ES-I3 (cell line): Measurements from ENCODE around the gene DEFB123.
A peak's percentile ranks its signal among the peaks of the same experiment; 100 is the strongest.
"Not testable (repeated sequence)": the region's sequence is repeated elsewhere in the genome, so short reads cannot be mapped to it uniquely, and the experiment has no call there.

Source experiments
- H3K36me3 ChIP-seq: 2 replicates; pipeline ENCODE4 v1.6.1; 2013; ENCODE audit warnings: mild to moderate bottlenecking, low read length, control low read depth, moderate library complexity; ENCODE audit not compliant: insufficient read depth
- H3K4me1 ChIP-seq: 2 replicates; pipeline ENCODE4 v1.6.1; 2013; ENCODE audit warnings: mild to moderate bottlenecking, control low read depth, low read length; ENCODE audit not compliant: insufficient read depth
- H3K9ac ChIP-seq: 2 replicates; pipeline ENCODE4 v1.6.1; 2013; ENCODE audit warnings: low read depth, mild to moderate bottlenecking, low read length, moderate library complexity
- H3K9me3 ChIP-seq: 2 replicates; pipeline ENCODE4 v1.6.1; 2013; ENCODE audit warnings: mild to moderate bottlenecking, low read length, moderate library complexity; ENCODE audit not compliant: control insufficient read depth, insufficient read depth

The DEFB123 gene

GRCh38 chr20:31440012-31440659 is at the start of gene DEFB123:
DEFB123 (plus strand) TSS chr20:31440632; CDS start chr20:31440699, 67 bp downstream.
- no peaks in the 10 kb centered on the region for H3K9me3 ChIP-seq
- no peaks in the 10 kb centered on the region for H3K36me3 ChIP-seq
- peaks cover 4% of the 10 kb centered on the region for H3K4me1 ChIP-seq
- H3K9ac ChIP-seq = peak within 1 kb of the TSS; percentile 26; the same call in 1 of the 2 replicates

- Histone ChIP-seq H3K9me3 (no peaks in the 10 kb centered on the region), H3K36me3 (no peaks in the 10 kb centered on the region), H3K4me1 (no peaks in the 10 kb centered on the region), H3K9ac (no peak overlapping the region)
Observed at GRCh38 chr20:31392836-31393235, 47.6 kb upstream of the DEFB123 start.

DNA sequence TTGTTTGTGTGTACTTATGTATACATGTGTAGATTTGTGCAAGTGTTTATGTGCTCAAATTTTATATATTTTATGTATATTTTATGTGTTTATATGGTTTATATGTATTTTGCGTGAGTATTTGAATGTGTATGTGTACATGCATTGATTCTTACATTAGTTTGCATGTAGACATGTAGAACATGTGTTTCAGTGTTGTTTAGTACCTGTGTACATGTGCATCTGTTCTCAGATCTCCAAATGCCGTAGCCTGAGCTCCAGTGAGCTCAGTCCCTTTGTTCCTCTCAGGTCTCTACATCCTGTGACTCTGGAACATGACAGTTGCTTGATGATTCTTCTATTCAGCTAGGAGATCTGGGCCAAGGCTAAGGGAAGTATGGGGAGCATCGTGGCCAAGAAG is 45.5 kb upstream of the DEFB123 start:
- H3K36me3 ChIP-seq = no peaks in the 10 kb centered on the region
- no peak overlapping the region for H3K9ac ChIP-seq
- H3K4me1 ChIP-seq = no peaks in the 10 kb centered on the region
- no peaks in the 10 kb centered on the region for H3K9me3 ChIP-seq

DNA sequence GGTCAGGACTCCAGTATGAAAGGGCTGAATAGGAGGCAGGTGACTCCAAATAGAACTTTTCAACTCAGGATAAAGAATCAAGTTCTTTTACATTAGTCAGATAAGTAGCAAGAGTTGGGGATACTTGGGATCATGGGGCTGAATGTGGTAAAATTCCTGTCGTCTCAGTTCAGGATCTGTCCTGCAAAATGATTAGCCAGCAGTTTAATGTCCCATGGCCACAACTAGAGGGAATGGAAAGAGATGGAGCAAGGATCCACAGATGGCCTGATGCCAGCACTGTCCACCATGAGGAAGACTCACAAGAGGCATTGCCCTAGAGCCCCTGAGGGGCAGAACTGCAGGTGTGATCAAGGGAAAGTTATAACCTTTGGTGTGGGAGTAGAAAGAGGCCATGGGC is 36.5 kb upstream of the DEFB123 start:
- Histone ChIP-seq H3K9me3 (no peaks in the 10 kb centered on the region), H3K9ac (no peak overlapping the region), H3K4me1 (no peaks in the 10 kb centered on the region), H3K36me3 (no peaks in the 10 kb centered on the region)

DNA sequence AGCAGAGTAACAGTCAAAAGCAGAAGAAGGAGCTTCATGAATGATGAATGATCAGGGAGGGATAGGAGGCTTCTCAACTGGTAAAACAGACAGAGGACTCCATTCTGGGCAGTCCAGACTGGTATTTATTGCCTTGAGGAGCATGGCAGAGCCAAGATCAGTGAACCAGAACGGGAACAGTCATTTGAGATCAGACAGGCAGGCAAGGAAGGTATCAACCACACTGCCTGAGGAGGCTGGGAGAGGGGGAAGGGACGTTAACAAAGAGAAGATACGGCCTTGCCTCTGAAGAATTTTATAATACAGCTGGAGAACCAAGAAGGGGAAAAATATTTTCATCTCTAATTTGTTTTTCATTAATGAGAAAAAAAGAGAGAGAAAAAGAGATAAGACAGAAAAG is 34.3 kb upstream of the DEFB123 start, which contains the start of gene DEFB121:
Gene DEFB121, minus strand, starts transcription at position 101 of the 400 bp plus-strand sequence. Its CDS starts 63 bp downstream, at position 38.
- H3K9ac ChIP-seq = no peak within 1 kb of the TSS
- no peaks in the 10 kb centered on the region for H3K4me1 ChIP-seq
- no peaks in the 10 kb centered on the region for H3K36me3 ChIP-seq
- no peaks in the 10 kb centered on the region for H3K9me3 ChIP-seq

- Histone ChIP-seq H3K36me3 (no peaks in the 10 kb centered on the region), H3K9me3 (no peaks in the 10 kb centered on the region), H3K4me1 (no peaks in the 10 kb centered on the region), H3K9ac (no peak overlapping the region)
Observed at GRCh38 chr20:31410011-31410410, 30.4 kb upstream of the DEFB123 start.

DNA sequence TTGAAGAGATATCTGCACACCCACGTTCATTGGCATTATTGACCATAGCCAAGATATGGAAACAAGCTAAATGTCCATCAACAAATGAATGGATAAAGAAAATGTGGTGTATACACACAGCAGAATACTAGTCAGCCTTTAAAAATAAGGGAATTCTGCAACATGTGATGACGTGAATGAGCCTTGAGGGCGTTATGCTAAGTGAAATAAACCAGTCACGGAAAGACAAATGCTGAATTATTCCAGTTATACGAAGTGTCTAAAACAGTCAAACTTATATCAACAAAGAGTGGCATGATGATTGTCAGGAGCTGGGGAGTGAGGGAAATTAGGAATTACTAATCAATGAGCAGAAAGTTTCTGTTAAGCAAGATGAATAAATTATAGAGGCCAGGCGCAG is 26.1 kb upstream of the DEFB123 start:
- H3K4me1 ChIP-seq = no peaks in the 10 kb centered on the region
- H3K36me3 ChIP-seq = no peaks in the 10 kb centered on the region
- no peaks in the 10 kb centered on the region for H3K9me3 ChIP-seq
- no peak overlapping the region for H3K9ac ChIP-seq

- Histone ChIP-seq H3K36me3 (no peaks in the 10 kb centered on the region), H3K9me3 (no peaks in the 10 kb centered on the region), H3K9ac (no peak overlapping the region), H3K4me1 (no peaks in the 10 kb centered on the region)
Observed at GRCh38 chr20:31415653-31416052, 24.8 kb upstream of the DEFB123 start.

DNA sequence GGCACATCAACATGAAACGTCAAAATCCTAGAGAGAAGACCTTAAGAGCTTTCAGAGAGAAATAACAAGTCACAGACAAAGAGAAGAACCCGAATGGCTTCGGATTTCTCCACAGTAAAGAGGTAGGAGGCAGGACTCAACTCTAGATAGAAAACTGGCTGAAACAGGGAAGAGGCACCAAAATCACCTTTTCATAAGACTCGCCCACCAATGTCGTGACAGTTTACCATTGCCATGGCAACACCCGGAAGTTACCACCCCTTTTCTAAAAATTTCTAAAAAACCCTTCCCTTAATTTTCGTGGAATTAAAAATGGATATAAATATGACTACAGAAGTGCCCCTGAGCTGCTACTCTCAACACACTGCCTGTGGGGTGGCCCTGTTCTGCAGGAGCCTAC is 22.1 kb upstream of the DEFB123 start:
- Histone ChIP-seq H3K9ac (no peak overlapping the region), H3K4me1 (no peaks in the 10 kb centered on the region), H3K9me3 (no peaks in the 10 kb centered on the region), H3K36me3 (no peaks in the 10 kb centered on the region)

DNA sequence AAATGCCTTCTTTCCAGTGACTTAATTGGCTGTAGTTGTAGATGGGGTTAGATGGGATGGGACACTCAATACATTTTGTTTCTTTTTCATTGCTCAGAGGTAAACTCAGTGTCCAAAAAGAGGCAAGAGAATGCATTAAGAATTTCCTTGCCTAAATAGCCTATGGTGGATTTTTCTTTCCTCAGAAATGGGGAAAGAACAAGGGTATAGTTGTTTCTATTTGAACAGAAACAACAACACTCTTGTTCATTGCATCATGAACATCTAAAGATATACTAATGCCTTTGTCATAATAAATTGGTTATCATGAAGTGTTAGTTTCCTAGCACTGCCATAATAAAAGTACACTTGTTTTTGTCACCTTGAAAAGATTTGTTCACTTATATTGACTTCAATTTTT is 14.6 kb upstream of the DEFB123 start:
- no peaks in the 10 kb centered on the region for H3K36me3 ChIP-seq
- H3K4me1 ChIP-seq = no peaks in the 10 kb centered on the region
- no peak overlapping the region for H3K9ac ChIP-seq
- no peaks in the 10 kb centered on the region for H3K9me3 ChIP-seq

GRCh38 chr20:31426891-31427551 is 13.4 kb upstream of the DEFB123 start:
- H3K9me3 ChIP-seq, H3K4me1 ChIP-seq, H3K36me3 ChIP-seq, H3K9ac ChIP-seq: not testable (repeated sequence)

GRCh38 chr20:31427576-31427975 is 12.9 kb upstream of the DEFB123 start:
- H3K9ac ChIP-seq, H3K4me1 ChIP-seq, H3K9me3 ChIP-seq, H3K36me3 ChIP-seq: not testable (repeated sequence)

GRCh38 chr20:31430568-31431115 is 9.8 kb upstream of the DEFB123 start:
- no peaks in the 10 kb centered on the region; the same call in 1 of the 2 replicates for H3K4me1 ChIP-seq
- no peak overlapping the region for H3K9ac ChIP-seq
- no peaks in the 10 kb centered on the region for H3K36me3 ChIP-seq
- no peaks in the 10 kb centered on the region for H3K9me3 ChIP-seq

GRCh38 chr20:31446084-31446819 is 5.8 kb downstream of the DEFB123 start:
- H3K4me1 ChIP-seq = peaks cover 5% of the 10 kb centered on the region
- no peaks in the 10 kb centered on the region for H3K9me3 ChIP-seq
- no peak overlapping the region for H3K9ac ChIP-seq
- no peaks in the 10 kb centered on the region for H3K36me3 ChIP-seq
